HL-60/S4 (cell line): ENCODE measurements around the gene CIDEA.
"Not testable (repeated sequence)": the region's sequence is repeated elsewhere in the genome, so short reads cannot be mapped to it uniquely, and the experiment has no call there.

Experiments
- in situ Hi-C: fragments of 300-500 bp; cut with MboI; formaldehyde crosslinking; loops from 2 replicates; pipeline ENCODE4 v1.14.3; 2022; ENCODE audit warnings: low sequenced_read_pairs

CIDEA gene

DNA sequence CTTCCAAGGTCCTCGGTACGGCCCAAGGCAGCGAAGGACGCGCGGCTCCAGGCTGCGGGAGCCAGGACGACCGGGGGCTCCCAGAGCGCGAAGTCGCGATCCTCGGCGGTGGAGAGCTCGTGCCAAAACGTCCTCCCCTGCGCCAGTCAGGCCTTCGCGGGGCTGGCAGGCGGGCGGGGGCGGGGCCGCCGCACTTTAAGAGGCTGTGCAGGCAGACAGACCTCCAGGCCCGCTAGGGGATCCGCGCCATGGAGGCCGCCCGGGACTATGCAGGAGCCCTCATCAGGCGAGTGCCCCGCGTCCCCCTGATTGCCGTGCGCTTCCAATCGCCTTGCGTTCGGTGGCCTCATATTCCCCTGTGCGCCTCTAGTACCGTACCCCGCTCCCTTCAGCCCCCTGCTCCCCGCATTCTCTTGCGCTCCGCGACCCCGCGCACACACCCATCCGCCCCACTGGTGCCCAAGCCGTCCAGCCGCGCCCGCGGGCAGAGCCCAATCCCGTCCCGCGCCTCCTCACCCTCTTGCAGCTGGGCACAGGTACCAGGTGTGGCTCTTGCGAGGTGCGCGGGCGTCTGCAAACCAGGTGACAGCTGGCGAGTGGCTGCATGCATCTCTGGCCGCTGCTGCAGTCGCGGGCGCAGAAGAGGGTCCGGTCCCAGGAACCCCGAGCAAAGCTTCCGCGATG, at the start of gene CIDEA:
TSS of gene CIDEA (plus strand) at position 226 of the 684 bp plus-strand sequence. CDS start at position 249, 23 bp downstream.
- in situ Hi-C loops: no loop called here

GRCh38 chr18:12208296-12209153, 45.6 kb upstream of the CIDEA start:
- in situ Hi-C loops: not testable (repeated sequence)

DNA sequence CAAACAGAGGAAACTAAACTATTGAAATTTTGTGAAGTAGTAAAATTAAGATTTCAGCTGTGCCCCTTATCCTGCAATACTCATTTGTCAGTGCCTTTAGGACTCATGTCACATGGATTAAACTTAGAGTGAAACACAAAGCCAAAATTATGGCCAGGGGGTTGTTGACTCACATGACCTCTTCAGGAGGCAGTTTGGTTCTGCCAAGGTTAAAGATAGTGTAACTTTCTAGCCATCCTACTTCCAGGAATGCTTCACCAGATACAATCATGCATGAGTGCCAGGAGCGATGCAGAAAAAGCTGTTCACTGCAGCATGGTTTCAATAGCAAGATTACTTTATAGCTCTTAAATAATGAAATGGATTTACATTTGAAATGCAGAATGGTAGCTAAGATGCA, 41.9 kb upstream of the CIDEA start:
- in situ Hi-C loops: not testable (repeated sequence)

- in situ Hi-C loops: not testable (repeated sequence)
Observed at GRCh38 chr18:12214296-12215005, 39.7 kb upstream of the CIDEA start.

GRCh38 chr18:12216471-12216870, 37.7 kb upstream of the CIDEA start:
- in situ Hi-C loops: not testable (repeated sequence)

- in situ Hi-C loops: not testable (repeated sequence)
Observed at GRCh38 chr18:12218603-12219002, 35.6 kb upstream of the CIDEA start.

DNA sequence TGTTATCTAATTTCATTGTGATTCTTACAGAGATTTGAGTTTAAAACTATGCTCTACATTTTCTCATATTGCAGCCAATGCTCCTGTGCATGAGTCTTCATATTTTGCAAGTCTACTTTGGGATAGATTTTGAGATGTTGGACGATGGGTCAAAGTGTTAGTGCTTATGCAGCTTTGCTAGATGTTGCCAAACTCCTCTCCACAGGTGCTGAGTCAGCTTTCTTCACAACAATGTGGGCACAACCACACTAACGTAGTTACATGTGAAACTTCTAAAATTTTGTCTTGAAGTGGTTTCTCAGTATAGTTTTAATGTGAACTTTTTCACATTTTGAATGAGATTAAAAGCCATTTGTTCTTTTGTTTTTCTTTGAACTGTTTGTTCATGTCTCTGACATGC, 32.1 kb upstream of the CIDEA start:
- in situ Hi-C loops: not testable (repeated sequence)

- in situ Hi-C loops: not testable (repeated sequence)
Observed at GRCh38 chr18:12223326-12223725, 30.8 kb upstream of the CIDEA start.

DNA sequence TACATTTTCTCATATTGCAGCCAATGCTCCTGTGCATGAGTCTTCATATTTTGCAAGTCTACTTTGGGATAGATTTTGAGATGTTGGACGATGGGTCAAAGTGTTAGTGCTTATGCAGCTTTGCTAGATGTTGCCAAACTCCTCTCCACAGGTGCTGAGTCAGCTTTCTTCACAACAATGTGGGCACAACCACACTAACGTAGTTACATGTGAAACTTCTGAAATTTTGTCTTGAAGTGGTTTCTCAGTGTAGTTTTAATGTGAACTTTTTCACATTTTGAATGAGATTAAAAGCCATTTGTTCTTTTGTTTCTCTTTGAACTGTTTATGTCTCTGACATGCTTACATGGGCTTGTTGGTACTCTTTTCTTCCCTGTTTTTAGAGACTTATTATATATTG, 27.4 kb upstream of the CIDEA start:
- in situ Hi-C loops: loop anchor here (25.0 kb wide), 1 partner anchor 1615 kb away; no protein-coding TSS in a partner anchor

DNA sequence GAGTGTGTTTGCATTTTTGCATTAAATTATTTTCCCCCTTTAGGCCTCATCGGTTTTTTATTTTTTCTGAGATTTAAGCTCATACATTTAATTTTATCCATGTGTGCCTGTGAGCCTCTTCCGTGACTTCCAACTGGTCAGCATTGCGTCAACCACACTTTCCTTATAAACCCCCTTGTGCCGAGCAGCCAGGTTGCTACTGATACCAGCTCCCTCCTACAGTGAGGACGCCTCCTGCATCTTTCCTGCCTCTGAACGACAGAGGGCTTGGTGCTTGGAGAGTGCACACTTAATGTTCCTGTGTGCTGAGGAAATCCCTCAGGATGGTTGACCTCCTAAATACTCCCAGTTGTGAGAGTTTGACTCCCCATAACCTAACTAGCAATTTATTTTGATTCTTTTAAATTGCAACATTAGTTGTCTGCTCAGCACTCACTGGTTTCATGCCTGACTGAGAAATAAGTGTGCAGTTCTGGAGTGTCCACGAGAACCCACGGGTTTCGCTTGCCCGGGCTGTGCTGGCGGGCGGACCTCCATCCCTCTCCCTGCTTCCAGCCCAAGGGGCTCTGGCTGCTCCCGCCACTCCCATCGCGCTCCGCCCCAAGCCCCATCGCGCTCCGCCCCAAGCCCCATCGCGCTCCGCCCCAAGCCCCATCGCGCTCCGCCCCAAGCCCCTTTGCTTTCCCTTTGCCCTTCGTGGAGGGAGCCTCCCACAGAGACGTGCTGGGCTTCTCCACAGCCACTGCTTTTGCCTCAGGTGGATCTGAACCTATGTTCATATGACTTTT, 26.6 kb upstream of the CIDEA start:
- in situ Hi-C loops: loop anchor here (25.0 kb wide), 1 partner anchor 1615 kb away; no protein-coding TSS in a partner anchor

DNA sequence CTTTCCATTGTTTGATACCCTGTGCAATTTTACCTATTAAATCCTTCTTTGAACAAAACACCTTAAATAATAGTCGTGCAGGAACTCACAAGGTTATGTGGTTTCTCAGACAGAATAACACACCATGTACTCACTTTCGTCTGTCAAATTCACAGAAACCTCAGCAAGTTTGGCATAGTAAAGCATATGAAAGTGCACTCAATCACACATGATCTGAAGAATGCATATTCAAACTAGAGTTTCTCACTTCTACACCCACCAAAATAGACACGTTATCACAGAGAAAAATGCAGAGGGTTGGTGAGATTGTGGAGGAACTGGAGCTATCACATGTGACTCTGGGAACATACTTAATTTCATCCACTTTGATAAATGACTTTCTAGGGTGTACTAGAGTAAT, 25.9 kb upstream of the CIDEA start:
- in situ Hi-C loops: loop anchor here (25.0 kb wide), 1 partner anchor 1616 kb away; no protein-coding TSS in a partner anchor

DNA sequence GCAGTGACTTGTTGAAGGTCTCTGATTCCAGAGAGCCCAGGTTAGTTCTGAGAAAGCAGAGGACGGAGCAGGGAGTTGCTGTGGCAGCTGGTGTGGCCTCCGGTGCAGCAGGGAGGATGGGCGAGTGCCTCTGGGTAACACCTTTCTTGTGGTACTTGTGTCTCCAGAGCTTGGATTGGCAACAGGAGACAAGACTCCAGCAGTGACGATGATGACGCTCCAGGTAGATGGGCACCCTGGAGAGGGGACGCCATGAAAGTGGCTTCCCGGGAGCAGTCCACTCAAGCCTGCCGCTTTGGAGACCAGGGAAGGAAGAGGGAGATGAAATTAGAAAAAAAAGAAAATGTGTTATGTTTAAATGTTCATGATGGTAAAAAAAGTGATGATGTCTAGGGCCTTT, 23.6 kb upstream of the CIDEA start:
- in situ Hi-C loops: loop anchor here (25.0 kb wide), 1 partner anchor 1618 kb away; no protein-coding TSS in a partner anchor

- in situ Hi-C loops: loop anchor here (25.0 kb wide), 1 partner anchor 1619 kb away; no protein-coding TSS in a partner anchor
Observed at GRCh38 chr18:12231040-12231882, 22.9 kb upstream of the CIDEA start.

- in situ Hi-C loops: loop anchor here (25.0 kb wide), 1 partner anchor 1620 kb away; no protein-coding TSS in a partner anchor
Observed at GRCh38 chr18:12231986-12232385, 22.2 kb upstream of the CIDEA start.

- in situ Hi-C loops: loop anchor here (25.0 kb wide), 1 partner anchor 1621 kb away; no protein-coding TSS in a partner anchor
Observed at GRCh38 chr18:12233378-12233777, 20.8 kb upstream of the CIDEA start.

GRCh38 chr18:12234451-12235190, 19.5 kb upstream of the CIDEA start:
- in situ Hi-C loops: loop anchor here (25.0 kb wide), 1 partner anchor 1622 kb away; no protein-coding TSS in a partner anchor

DNA sequence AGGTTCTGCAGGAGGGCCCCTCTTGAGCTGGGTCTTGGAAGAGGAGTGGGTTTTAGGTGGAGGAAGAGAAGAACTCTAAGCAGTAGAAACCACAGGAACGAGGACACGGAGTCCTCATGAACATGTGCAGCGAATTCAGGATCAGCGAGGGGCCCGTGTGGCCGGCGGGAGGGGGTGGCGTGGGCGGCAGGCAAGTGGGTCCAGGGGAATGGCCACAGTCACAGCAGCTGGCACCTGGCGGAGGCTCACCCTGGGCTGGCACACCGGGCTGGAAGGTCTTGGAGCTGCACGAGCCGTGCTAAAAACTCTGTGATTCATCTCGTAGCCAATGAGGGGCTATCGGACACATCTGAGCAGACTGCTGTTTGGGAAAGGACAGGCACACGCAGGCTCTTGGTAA, 18.0 kb upstream of the CIDEA start:
- in situ Hi-C loops: loop anchor here (25.0 kb wide), 1 partner anchor 1624 kb away; no protein-coding TSS in a partner anchor
